IMR-90 (cell line): Measurements from ENCODE around the gene SARDH. TPM values are rescaled to one million over a fixed set of nuclear protein-coding genes. Genes with fewer than 3 reads are reported as not detected.

Source experiments
- ATAC-seq: fragments of 200-7000 bp; cut with Tn5 transposase; 2 replicates; pipeline ENCODE4 v1.9.1; 2020; ENCODE audit warnings: low read depth, mild to moderate bottlenecking, moderate library complexity
- BruUV-seq: library from RNA; stranded (reverse); fragments of 400-500 nt; replicated peaks from 2 replicates; lab custom pipeline; 2021; lab: Mats Ljungman, UMichigan
- CTCF ChIA-PET: fragments of 300-600 bp; formaldehyde crosslinking; extraction: SDS; loops from one replicate; lab custom pipeline; 2021; ENCODE audit warnings: antibody characterized with exemption; lab: Yijun Ruan, JAX
- POLR2A ChIA-PET: fragments of 300-600 bp; sonication (Branson Sonifier 250); formaldehyde crosslinking; loops from one replicate; lab custom pipeline; 2022; ENCODE audit warnings: antibody characterized with exemption; ENCODE audit not compliant: unreplicated experiment; lab: Charles Lee
- DNase-seq: peaks from one replicate; pipeline ENCODE4 v3.0.0; 2013
- H2AFZ ChIP-seq: replicated peaks from 2 replicates; pipeline ENCODE3; 2013; ENCODE audit warnings: low read length, mild to moderate bottlenecking; ENCODE audit not compliant: poor library complexity
- H2AK5ac ChIP-seq: 2 replicates; pipeline ENCODE4 v1.6.1; 2013; ENCODE audit warnings: low read depth, low read length, inconsistent platforms
- H2AK9ac ChIP-seq: replicated peaks from 2 replicates; pipeline ENCODE3; 2013; ENCODE audit warnings: mild to moderate bottlenecking, low read depth, low read length, moderate library complexity; ENCODE audit not compliant: poor library complexity
- H2BK120ac ChIP-seq: 2 replicates; pipeline ENCODE4 v1.6.1; 2013; ENCODE audit warnings: low read depth, low read length, inconsistent platforms
- H2BK15ac ChIP-seq: 3 replicates; pipeline ENCODE4 v1.6.1; 2013; ENCODE audit warnings: low read depth, low read length, inconsistent platforms
- H2BK20ac ChIP-seq: 2 replicates; pipeline ENCODE4 v1.6.1; 2013; ENCODE audit warnings: low read depth, mild to moderate bottlenecking, inconsistent platforms, low read length, moderate library complexity
- H2BK5ac ChIP-seq: 2 replicates; pipeline ENCODE4 v1.6.1; 2013; ENCODE audit warnings: mild to moderate bottlenecking, low read depth, low read length, inconsistent platforms; ENCODE audit not compliant: poor library complexity, severe bottlenecking
- H3K14ac ChIP-seq: replicated peaks from 2 replicates; pipeline ENCODE4 v1.6.1; 2013; ENCODE audit warnings: low read depth, low read length, inconsistent platforms
- H3K18ac ChIP-seq: 2 replicates; pipeline ENCODE4 v1.6.1; 2013; ENCODE audit warnings: low read depth, low read length, control low read depth
- H3K23ac ChIP-seq: 2 replicates; pipeline ENCODE4 v1.6.1; 2013; ENCODE audit warnings: low read depth, low read length, inconsistent platforms
- H3K27ac ChIP-seq: 2 replicates; pipeline ENCODE4 v1.5.1; 2013; ENCODE audit warnings: mild to moderate bottlenecking, control low read depth, low read length; ENCODE audit not compliant: insufficient read depth
- H3K27me3 ChIP-seq: 2 replicates; pipeline ENCODE4 v1.6.1; 2013; ENCODE audit warnings: low read length; ENCODE audit not compliant: control insufficient read depth, insufficient read depth
- H3K36me3 ChIP-seq: 2 replicates; pipeline ENCODE4 v1.6.1; 2013; ENCODE audit warnings: low read length, mixed read lengths; ENCODE audit not compliant: control insufficient read depth, insufficient read depth
- H3K4ac ChIP-seq: 2 replicates; pipeline ENCODE4 v1.6.1; 2013; ENCODE audit warnings: low read depth, low read length, inconsistent platforms
- H3K4me1 ChIP-seq: 2 replicates; pipeline ENCODE4 v1.6.1; 2013; ENCODE audit warnings: low read length, mixed read lengths; ENCODE audit not compliant: control insufficient read depth, insufficient read depth
- H3K4me2 ChIP-seq: 2 replicates; pipeline ENCODE4 v1.6.1; 2013; ENCODE audit warnings: low read depth, mild to moderate bottlenecking, control low read depth, low read length, moderate library complexity
- H3K4me3 ChIP-seq: 2 replicates; pipeline ENCODE4 v1.5.1; 2013; ENCODE audit warnings: low read depth, mild to moderate bottlenecking, control low read depth, low read length, moderate library complexity; ENCODE audit not compliant: insufficient read depth
- H3K56ac ChIP-seq: 2 replicates; pipeline ENCODE4 v1.6.1; 2013; ENCODE audit warnings: low read length, inconsistent platforms; ENCODE audit not compliant: insufficient read depth; ENCODE audit errors: extremely low read depth
- H3K79me1 ChIP-seq, 2 experiments: 2 replicates each; pipeline ENCODE4 v1.6.1; 2013; ENCODE audit warnings: low read length in 2 of 2, inconsistent platforms in 1 of 2, low read depth in 1 of 2
- H3K9ac ChIP-seq: 2 replicates; pipeline ENCODE4 v1.6.1; 2013; ENCODE audit warnings: low read depth, low read length, control low read depth
- H3K9me1 ChIP-seq: 2 replicates; pipeline ENCODE4 v1.6.1; 2013; ENCODE audit warnings: low read length, inconsistent platforms; ENCODE audit not compliant: insufficient read depth
- H3K9me3 ChIP-seq: 2 replicates; pipeline ENCODE4 v1.6.1; 2013; ENCODE audit warnings: low read length; ENCODE audit not compliant: control insufficient read depth, insufficient read depth
- H4K20me1 ChIP-seq: 2 replicates; pipeline ENCODE4 v1.6.1; 2013; ENCODE audit warnings: low read length, inconsistent platforms; ENCODE audit not compliant: insufficient read depth
- H4K5ac ChIP-seq: 2 replicates; pipeline ENCODE4 v1.6.1; 2013; ENCODE audit warnings: mild to moderate bottlenecking, low read depth, low read length, control low read depth
- H4K8ac ChIP-seq, 2 experiments: 2 replicates each; pipeline ENCODE4 v1.6.1; 2013; ENCODE audit warnings: low read depth in 2 of 2, low read length in 2 of 2, control low read depth in 1 of 2, inconsistent platforms in 1 of 2
- H4K91ac ChIP-seq: 2 replicates; pipeline ENCODE4 v1.6.1; 2013; ENCODE audit warnings: low read depth, low read length, inconsistent platforms; ENCODE audit not compliant: insufficient read depth
- BHLHE40 ChIP-seq: fragments of 150-350 bp; IDR thresholded peaks from 2 replicates; pipeline ENCODE4 v1.6.1; 2016; ENCODE audit warnings: mild to moderate bottlenecking, low read depth, low read length
- CEBPB ChIP-seq: IDR thresholded peaks from 2 replicates; pipeline ENCODE4 v1.6.1; 2012; ENCODE audit warnings: low read depth, low read length, improper control_type of control experiment
- ELK1 ChIP-seq: fragments of 150-350 bp; IDR thresholded peaks from 2 replicates; pipeline ENCODE4 v1.6.1; 2016; ENCODE audit warnings: low read depth, mild to moderate bottlenecking, low read length, moderate library complexity, borderline replicate concordance
- FOS ChIP-seq: fragments of 150-350 bp; IDR thresholded peaks from 2 replicates; pipeline ENCODE4 v1.6.1; 2016; ENCODE audit warnings: low read depth, low read length
- MAZ ChIP-seq: IDR thresholded peaks from 2 replicates; pipeline ENCODE4 v1.6.1; 2012; ENCODE audit warnings: low read depth, mild to moderate bottlenecking, low read length, improper control_type of control experiment, moderate library complexity, borderline replicate concordance
- NFE2L2 ChIP-seq: fragments of 150-350 bp; IDR thresholded peaks from 2 replicates; pipeline ENCODE4 v1.6.1; 2016; ENCODE audit warnings: low read depth, mild to moderate bottlenecking, low read length
- WGBS, 2 experiments: methylation state at CpG; one replicate each; pipeline versions ENCODE4 v1.1.5 to v1.1.7; 2013; ENCODE audit warnings: missing lambda C conversion rate in 2 of 2; ENCODE audit not compliant: insufficient read length in 1 of 2; ENCODE audit errors: extremely low coverage in 2 of 2; 5-methylcytosine and 5-hydroxymethylcytosine counted together
- dilution Hi-C: fragments of 300-500 bp; cut with HindIII; formaldehyde crosslinking; loops from one replicate; pipeline ENCODE4 v1.14.3; 2018; ENCODE audit warnings: low sequenced_read_pairs; ENCODE audit not compliant: unreplicated experiment
- in situ Hi-C: fragments of 300-500 bp; cut with MboI; formaldehyde crosslinking; loops from 3 replicates; pipeline ENCODE4 v1.14.3; 2019; ENCODE audit warnings: low sequenced_read_pairs, inconsistent platforms, mixed read lengths
- intact Hi-C: fragments of 100-400 bp; cut with micrococcal nuclease; formaldehyde crosslinking; loops from 2 replicates; pipeline ENCODE4 v1.10.0; 2022
- polyA plus RNA-seq, 3 experiments: library from polyadenylated mRNA; depleted of rRNA; stranded (reverse); fragments of >200 nt; gene quantifications; 2 replicates each; pipeline ENCODE4 v1.2.3, GENCODE V29; 2012; ENCODE audit warnings: low replicate concordance in 1 of 3
- total RNA-seq: library from RNA; depleted of rRNA; stranded (reverse); fragments of >200 nt; gene quantifications from 2 replicates; pipeline ENCODE4 v1.2.3, GENCODE V29; 2012

Gene SARDH
- total and polyA plus RNA-seq, 2 of the 4 experiments (the other 2 are of a cell fraction), result 5.0 to 7.5 TPM

- TF ChIP-seq ELK1 (no peak), NFE2L2 (no peak)
Observed at GRCh38 chr9:133715866-133716563, 22.1 kb downstream of the SARDH start (continued).

DNA sequence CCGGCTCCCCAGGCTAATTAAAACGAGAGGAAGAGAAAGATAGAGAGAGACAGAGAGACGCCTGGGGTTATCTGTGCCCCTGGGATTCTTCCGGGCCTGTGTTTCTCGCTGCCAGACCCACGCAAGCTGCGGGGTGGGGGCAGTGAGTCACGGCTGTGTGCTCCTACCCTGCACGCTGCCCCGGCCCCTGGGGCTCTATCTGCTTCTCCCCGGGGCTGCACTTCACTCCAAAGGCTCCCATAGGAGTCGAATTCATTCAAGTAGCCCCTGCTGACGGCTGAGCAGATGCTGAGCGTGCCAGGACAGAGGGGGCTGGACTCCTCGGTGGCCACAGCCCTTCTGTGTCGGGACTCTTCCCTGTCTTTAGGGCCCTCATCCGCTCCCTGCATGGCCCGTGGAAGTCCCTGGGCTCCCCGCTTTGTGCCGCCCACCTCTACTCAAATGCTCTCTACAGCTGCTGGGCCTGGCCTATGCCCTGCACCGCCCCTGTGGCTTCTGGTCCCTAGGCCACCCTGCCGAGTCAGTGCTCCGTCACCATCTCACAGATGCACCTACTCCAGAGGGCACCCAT, 22.8 kb downstream of the SARDH start:
- DNase-seq (peak; percentile 58), ATAC-seq (peak; percentile 30)
- no peak overlapping the region for H3K4me3 ChIP-seq
- peak overlapping the region; percentile 92 for H2BK5ac ChIP-seq
- peak overlapping the region; percentile 54; the same call in 1 of the 2 replicates for H3K9ac ChIP-seq
- H4K91ac ChIP-seq, result peak overlapping the region; percentile 94
- H2AK9ac ChIP-seq, result peak overlapping the region; percentile 89
- H3K18ac ChIP-seq, result peak overlapping the region; percentile 90
- H4K20me1 ChIP-seq, result no peaks in the 10 kb centered on the region
- intact Hi-C loops, result no loop called here
- no peaks in the 10 kb centered on the region for H3K27me3 ChIP-seq
- peak overlapping the region; percentile 84; the same call in 1 of the 2 replicates for H3K23ac ChIP-seq
- H3K4me2 ChIP-seq, result peak overlapping the region; percentile 48; the same call in 1 of the 2 replicates
- dilution Hi-C loops, result no loop called here
- BruUV-seq, result no TSS peak
- WGBS, 2 experiments, result 65% methylated on average over 9 of the region's 23 CpGs; no CpG with 5 or more reads in 1 of the 2 experiments
- peak overlapping the region; percentile 93 for H3K4ac ChIP-seq
- peaks cover 8% of the 10 kb centered on the region for H3K9me1 ChIP-seq
- H3K79me1 ChIP-seq, result peaks cover 0 to 7% of the 10 kb centered on the region in 2 experiments; a peak in 2 of 4 replicates
- H3K56ac ChIP-seq, result peak overlapping the region; percentile 83
- peak overlapping the region; percentile 90; the same call in 1 of the 2 replicates for H3K14ac ChIP-seq
- H2BK15ac ChIP-seq, result peak overlapping the region; percentile 67; the same call in 2 of the 3 replicates
- peak overlapping the region; percentile 95 for H2BK120ac ChIP-seq
- TF ChIP-seq FOS (peak; percentile 72), CEBPB (no peak), BHLHE40 (no peak), MAZ (peak; percentile 43; the same call in 1 of the 2 replicates)
- H2AK5ac ChIP-seq, result peak overlapping the region; percentile 92
- H3K9me3 ChIP-seq, result no peaks in the 10 kb centered on the region
- in situ Hi-C loops, result no loop called here
- ChIA-PET CTCF (no interaction called here), POLR2A (interaction anchor here (0.5 to 1.0 kb wide), 3 partner anchors 265 to 743 kb away, joined by 3 read pairs; no protein-coding TSS in a partner anchor)
- no peaks in the 10 kb centered on the region for H3K36me3 ChIP-seq
- H2BK20ac ChIP-seq, result peak overlapping the region; percentile 80
- H2AFZ ChIP-seq, result peak overlapping the region; percentile 87
- peak overlapping the region; percentile 69 to 92 for H4K8ac ChIP-seq
- peak overlapping the region; percentile 89 for H3K27ac ChIP-seq
- peak overlapping the region; percentile 94 for H4K5ac ChIP-seq
- peaks cover 30% of the 10 kb centered on the region for H3K4me1 ChIP-seq
